IPS-18c (cell line): ENCODE measurements around the gene UPK3B.
"Not testable (repeated sequence)": the region's sequence is repeated elsewhere in the genome, so short reads cannot be mapped to it uniquely, and the experiment has no call there.

Experiments
- H3K4me3 ChIP-seq: 2 replicates; pipeline ENCODE4 v1.7.0; 2013; ENCODE audit warnings: low read depth, mild to moderate bottlenecking, low read length, moderate library complexity; ENCODE audit not compliant: insufficient read depth
- H3K9me3 ChIP-seq: one replicate; pipeline ENCODE4 v1.6.1; 2013; ENCODE audit warnings: mild to moderate bottlenecking, low read length, moderate library complexity; ENCODE audit not compliant: control insufficient read depth, insufficient read depth

The UPK3B gene

GRCh38 chr7:76485822-76486610, 24.3 kb upstream of the UPK3B start:
- H3K9me3 ChIP-seq, H3K4me3 ChIP-seq: not testable (repeated sequence)

- not testable (repeated sequence) for H3K4me3 ChIP-seq, H3K9me3 ChIP-seq
Measured at GRCh38 chr7:76486618-76487017, 23.7 kb upstream of the UPK3B start.

- not testable (repeated sequence) for H3K9me3 ChIP-seq, H3K4me3 ChIP-seq
Measured at GRCh38 chr7:76487969-76488368, 22.4 kb upstream of the UPK3B start.

GRCh38 chr7:76492139-76492538, 18.2 kb upstream of the UPK3B start:
- not testable (repeated sequence) for H3K4me3 ChIP-seq, H3K9me3 ChIP-seq

- H3K4me3 ChIP-seq, H3K9me3 ChIP-seq: not testable (repeated sequence)
Measured at GRCh38 chr7:76495717-76496116, 14.6 kb upstream of the UPK3B start.

- not testable (repeated sequence) for H3K4me3 ChIP-seq, H3K9me3 ChIP-seq
Measured at GRCh38 chr7:76497918-76498582, 12.3 kb upstream of the UPK3B start.

- not testable (repeated sequence) for H3K4me3 ChIP-seq, H3K9me3 ChIP-seq
Measured at GRCh38 chr7:76498583-76499200, 11.7 kb upstream of the UPK3B start.

- H3K9me3 ChIP-seq, H3K4me3 ChIP-seq: not testable (repeated sequence)
Measured at GRCh38 chr7:76499201-76499923, 11.0 kb upstream of the UPK3B start.

GRCh38 chr7:76499924-76500241, 10.5 kb upstream of the UPK3B start:
- not testable (repeated sequence) for H3K9me3 ChIP-seq, H3K4me3 ChIP-seq

- H3K4me3 ChIP-seq, H3K9me3 ChIP-seq: not testable (repeated sequence)
Measured at GRCh38 chr7:76502224-76502623, 8.1 kb upstream of the UPK3B start.

GRCh38 chr7:76502836-76503235, 7.5 kb upstream of the UPK3B start:
- H3K9me3 ChIP-seq, H3K4me3 ChIP-seq: not testable (repeated sequence)

GRCh38 chr7:76503244-76503643, 7.1 kb upstream of the UPK3B start:
- not testable (repeated sequence) for H3K4me3 ChIP-seq, H3K9me3 ChIP-seq

GRCh38 chr7:76504351-76505167, 5.8 kb upstream of the UPK3B start:
- not testable (repeated sequence) for H3K4me3 ChIP-seq, H3K9me3 ChIP-seq

GRCh38 chr7:76505168-76506080, 4.9 kb upstream of the UPK3B start:
- no peak overlapping the region for H3K4me3 ChIP-seq
- no peaks in the 10 kb centered on the region for H3K9me3 ChIP-seq

- Histone ChIP-seq H3K4me3 (no peak overlapping the region), H3K9me3 (no peaks in the 10 kb centered on the region)
Measured at GRCh38 chr7:76506081-76506440, 4.3 kb upstream of the UPK3B start.

- not testable (repeated sequence) for H3K9me3 ChIP-seq, H3K4me3 ChIP-seq
Measured at GRCh38 chr7:76506643-76507042, 3.7 kb upstream of the UPK3B start.
